Right ventricle myocardium inferior (tissue), 1 donor: Measurements from ENCODE around the gene TACO1. TPM values are rescaled to one million over a fixed set of nuclear protein-coding genes. Genes with fewer than 3 reads are reported as not detected.

ENCODE experiments used
- ATAC-seq: fragments of 200-7000 bp; cut with Tn5 transposase; one replicate; pipeline ENCODE4 v1.9.1; 2020; ENCODE audit warnings: mild to moderate bottlenecking, moderate library complexity
- DNase-seq: peaks from one replicate; pipeline ENCODE4 v3.0.0; 2021; ENCODE audit errors: missing footprints
- intact Hi-C: fragments of 100-400 bp; cut with DNase I; formaldehyde crosslinking; loops from one replicate; pipeline ENCODE4 v1.11.0; 2022
- total RNA-seq: library from RNA; stranded (reverse); fragmentation: NEBNext Ultra II Directional; extraction: Animal tissue kit (Norgen Biotek cat#: 25700); gene quantifications from one replicate; pipeline ENCODE4 v1.2.1, GENCODE V29; 2021
- donor health status: DM: no; HTN: yes; CAD: no; lungs with severe emphysema.

TACO1 gene
- total RNA-seq, 1 donor from 2014 or later: 41.5 TPM

GRCh38 chr17:63631626-63632025 lies 30.9 kb downstream of the TACO1 start:
- ATAC-seq: no peak
- DNase-seq: no peak
- intact Hi-C loops: no loop called here

GRCh38 chr17:63633742-63634141 lies 33.0 kb downstream of the TACO1 start:
- intact Hi-C loops: no loop called here

GRCh38 chr17:63634163-63634562 lies 33.5 kb downstream of the TACO1 start:
- DNase-seq (no peak), ATAC-seq (peak; percentile 38)
- intact Hi-C loops: no loop called here

More at GRCh38 chr17:63633742-63634141, 33.0 kb downstream of the TACO1 start:
- no peak for ATAC-seq
- no peak for DNase-seq

- ATAC-seq (no peak), DNase-seq (no peak)
- intact Hi-C loops: no loop called here
Measured at GRCh38 chr17:63634816-63635215, 34.1 kb downstream of the TACO1 start.

- DNase-seq (no peak), ATAC-seq (no peak)
- intact Hi-C loops: no loop called here
Measured at GRCh38 chr17:63635290-63635689, 34.6 kb downstream of the TACO1 start.

- intact Hi-C loops: no loop called here
- ATAC-seq: no peak
- no peak for DNase-seq
Measured at GRCh38 chr17:63635787-63636186, 35.1 kb downstream of the TACO1 start.

GRCh38 chr17:63639125-63639524 lies 38.4 kb downstream of the TACO1 start:
- DNase-seq (no peak), ATAC-seq (no peak)
- intact Hi-C loops: no loop called here

GRCh38 chr17:63640038-63640437 lies 39.3 kb downstream of the TACO1 start:
- DNase-seq (no peak), ATAC-seq (no peak)
- intact Hi-C loops: no loop called here

- ATAC-seq: peak; percentile 78
- no peak for DNase-seq
- intact Hi-C loops: no loop called here
Measured at GRCh38 chr17:63641692-63642448, 41.2 kb downstream of the TACO1 start.

GRCh38 chr17:63644846-63645245 lies 44.2 kb downstream of the TACO1 start:
- DNase-seq (no peak), ATAC-seq (no peak)
- intact Hi-C loops: no loop called here

- ATAC-seq (peak; percentile 21), DNase-seq (no peak)
- intact Hi-C loops: no loop called here
Measured at GRCh38 chr17:63645775-63646487, 45.2 kb downstream of the TACO1 start.

- ATAC-seq (peak; percentile 29), DNase-seq (no peak)
- intact Hi-C loops: no loop called here
Measured at GRCh38 chr17:63646488-63646806, 45.8 kb downstream of the TACO1 start.

GRCh38 chr17:63647065-63647725 lies 46.5 kb downstream of the TACO1 start:
- ATAC-seq (no peak), DNase-seq (no peak)
- intact Hi-C loops: no loop called here

- DNase-seq (no peak), ATAC-seq (no peak)
- intact Hi-C loops: no loop called here
Measured at GRCh38 chr17:63647936-63648335, 47.2 kb downstream of the TACO1 start.

- ATAC-seq: no peak
- DNase-seq: no peak
- intact Hi-C loops: no loop called here
Measured at GRCh38 chr17:63649813-63650212, 49.1 kb downstream of the TACO1 start.

GRCh38 chr17:63652106-63652505 lies 51.4 kb downstream of the TACO1 start:
- DNase-seq (no peak), ATAC-seq (peak; percentile 49)
- intact Hi-C loops: no loop called here

GRCh38 chr17:63653050-63653449 lies 52.4 kb downstream of the TACO1 start:
- intact Hi-C loops: no loop called here
- DNase-seq (no peak), ATAC-seq (peak; percentile 30)

GRCh38 chr17:63657786-63658185 lies 57.1 kb downstream of the TACO1 start:
- no peak for DNase-seq
- no peak for ATAC-seq
- intact Hi-C loops: no loop called here
